HepG2 (cell line): Measurements from ENCODE around the gene MARS1. TPM values are rescaled to one million over a fixed set of nuclear protein-coding genes. Genes with fewer than 3 reads are reported as not detected.

Experiments used
- CBX1 ChIP-seq: IDR thresholded peaks from one replicate; pipeline ENCODE4 v1.6.1; 2016; ENCODE audit warnings: antibody characterized with exemption, low read depth
- GATAD2A ChIP-seq: IDR thresholded peaks from 2 replicates; pipeline ENCODE4 v1.6.1; 2016
- HOXD1 ChIP-seq: sonication (generic); formaldehyde crosslinking; IDR thresholded peaks from 2 replicates; pipeline ENCODE4 v1.5.0; 2020; ENCODE audit warnings: missing genetic modification reagents
- KDM1A ChIP-seq: IDR thresholded peaks from 2 replicates; pipeline ENCODE4 v1.6.1; 2016; ENCODE audit warnings: missing compliant biosample characterization
- NFYC ChIP-seq: IDR thresholded peaks from 2 replicates; pipeline ENCODE4 v1.6.1; 2016; ENCODE audit warnings: missing genetic modification reagents, missing compliant biosample characterization
- TSC22D2 ChIP-seq: sonication (generic); formaldehyde crosslinking; IDR thresholded peaks from 2 replicates; pipeline ENCODE4 v1.5.1; 2020; ENCODE audit warnings: missing genetic modification reagents, mild to moderate bottlenecking, borderline replicate concordance
- ZFP36L2 ChIP-seq: sonication (generic); formaldehyde crosslinking; IDR thresholded peaks from 2 replicates; pipeline ENCODE4 v1.4.0; 2020; ENCODE audit warnings: missing genetic modification reagents
- ZFP90 ChIP-seq: sonication (generic); formaldehyde crosslinking; IDR thresholded peaks from 2 replicates; pipeline ENCODE4 v1.8.0; 2022; ENCODE audit warnings: missing genetic modification reagents, mild to moderate bottlenecking, inconsistent platforms, borderline replicate concordance
- ZKSCAN1 ChIP-seq: fragments of 150-350 bp; IDR thresholded peaks from 2 replicates; pipeline ENCODE4 v1.6.1; 2014; ENCODE audit warnings: low read length
- ZNF253 ChIP-seq: sonication (generic); formaldehyde crosslinking; IDR thresholded peaks from 2 replicates; pipeline ENCODE4 v1.8.0; 2022; ENCODE audit warnings: mild to moderate bottlenecking, missing genetic modification reagents, borderline replicate concordance
- ZNF616 ChIP-seq: sonication (generic); formaldehyde crosslinking; IDR thresholded peaks from 2 replicates; pipeline ENCODE4 v1.5.0; 2020; ENCODE audit warnings: low read depth, mild to moderate bottlenecking, missing genetic modification reagents
- ZSCAN22 ChIP-seq: sonication (generic); formaldehyde crosslinking; IDR thresholded peaks from 2 replicates; pipeline ENCODE4 v1.4.0; 2020; ENCODE audit warnings: mild to moderate bottlenecking, missing genetic modification reagents
- polyA plus RNA-seq, 8 experiments: library from polyadenylated mRNA; depleted of rRNA in 3 of 8; stranded (reverse) in 7 of 8; unstranded in 1 of 8; fragments of >200 nt; fragmentation: Illumina TruSeq in 4 of 8; extraction: Trizol in 4 of 8; gene quantifications; 2 replicates each; pipeline versions ENCODE4 v1.2.1 to v1.2.3, GENCODE V29; 2011 to 2016; ENCODE audit warnings: low read depth in 4 of 8, missing spikeins in 1 of 8, mixed read lengths in 1 of 8; ENCODE audit not compliant: insufficient read depth in 1 of 8
- total RNA-seq, 5 experiments: library from RNA; depleted of rRNA; stranded (reverse); fragments of >200 nt; fragmentation: Illumina TruSeq; extraction: Trizol; gene quantifications; 2 replicates each; pipeline ENCODE4 v1.2.3, GENCODE V29; 2016; ENCODE audit warnings: low read depth in 1 of 5
- TF ChIP-seq, protein P1 (sequence below): fragments of 450-650 bp; IDR thresholded peaks from 2 replicates; pipeline ENCODE4 v1.6.1; 2016
- TF ChIP-seq, protein P2 (sequence below): sonication (generic); formaldehyde crosslinking; IDR thresholded peaks from 2 replicates; pipeline ENCODE4 v1.4.0; 2020; ENCODE audit warnings: missing genetic modification reagents, borderline replicate concordance
- TF ChIP-seq, protein P3 (sequence below), 2 experiments: sonication (generic) in 1 of 2; formaldehyde crosslinking in 1 of 2; IDR thresholded peaks; 2 replicates each; pipeline versions ENCODE4 v1.5.1 to v1.6.1; 2011 to 2020; ENCODE audit warnings: borderline replicate concordance in 1 of 2, low read depth in 1 of 2, low read length in 1 of 2, mild to moderate bottlenecking in 1 of 2, missing genetic modification reagents in 1 of 2, moderate library complexity in 1 of 2
- TF ChIP-seq, protein P4 (sequence below): sonication (generic); formaldehyde crosslinking; IDR thresholded peaks from 2 replicates; pipeline ENCODE4 v1.5.1; 2020; ENCODE audit warnings: missing genetic modification reagents, mild to moderate bottlenecking, borderline replicate concordance
- TF ChIP-seq, protein P5 (sequence below): sonication (generic); formaldehyde crosslinking; IDR thresholded peaks from 2 replicates; pipeline ENCODE4 v1.4.0; 2020; ENCODE audit warnings: missing genetic modification reagents
- TF ChIP-seq, protein P6 (sequence below): sonication (generic); formaldehyde crosslinking; IDR thresholded peaks from 2 replicates; pipeline ENCODE4 v1.8.1; 2023; ENCODE audit warnings: mild to moderate bottlenecking, inconsistent platforms, moderate library complexity, missing genetic modification reagents, borderline replicate concordance

MARS1 gene
- total and polyA plus RNA-seq, 2 of the 13 experiments (the other 11 are each of a cell fraction or from before 2014, with no cell fraction given): 115 to 181 TPM

- TF ChIP-seq CBX1 (no peak), ZFP90 (CRISPR knock-in tag) (peak; percentile 45; the same call in 1 of the 2 replicates), ZSCAN22 (CRISPR knock-in tag) (no peak), ZFP36L2 (CRISPR knock-in tag) (0 out of 2 replicates have a peak, but pooled peaks have one; percentile 88), TSC22D2 (CRISPR knock-in tag) (peak; percentile 59; the same call in 1 of the 2 replicates), KDM1A (no peak), ZNF616 (CRISPR knock-in tag) (no peak), NFYC (CRISPR knock-in tag) (peak; percentile 89), ZKSCAN1 (no peak; the same call in 1 of the 2 replicates), GATAD2A (peak; percentile 37; the same call in 1 of the 2 replicates), HOXD1 (no peak; the same call in 1 of the 2 replicates), ZNF253 (no peak)
- TF ChIP-seq, protein P1, sequence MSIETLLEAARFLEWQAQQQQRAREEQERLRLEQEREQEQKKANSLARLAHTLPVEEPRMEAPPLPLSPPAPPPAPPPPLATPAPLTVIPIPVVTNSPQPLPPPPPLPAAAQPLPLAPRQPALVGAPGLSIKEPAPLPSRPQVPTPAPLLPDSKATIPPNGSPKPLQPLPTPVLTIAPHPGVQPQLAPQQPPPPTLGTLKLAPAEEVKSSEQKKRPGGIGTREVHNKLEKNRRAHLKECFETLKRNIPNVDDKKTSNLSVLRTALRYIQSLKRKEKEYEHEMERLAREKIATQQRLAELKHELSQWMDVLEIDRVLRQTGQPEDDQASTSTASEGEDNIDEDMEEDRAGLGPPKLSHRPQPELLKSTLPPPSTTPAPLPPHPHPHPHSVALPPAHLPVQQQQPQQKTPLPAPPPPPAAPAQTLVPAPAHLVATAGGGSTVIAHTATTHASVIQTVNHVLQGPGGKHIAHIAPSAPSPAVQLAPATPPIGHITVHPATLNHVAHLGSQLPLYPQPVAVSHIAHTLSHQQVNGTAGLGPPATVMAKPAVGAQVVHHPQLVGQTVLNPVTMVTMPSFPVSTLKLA: peak; percentile 71
- TF ChIP-seq, protein P2, sequence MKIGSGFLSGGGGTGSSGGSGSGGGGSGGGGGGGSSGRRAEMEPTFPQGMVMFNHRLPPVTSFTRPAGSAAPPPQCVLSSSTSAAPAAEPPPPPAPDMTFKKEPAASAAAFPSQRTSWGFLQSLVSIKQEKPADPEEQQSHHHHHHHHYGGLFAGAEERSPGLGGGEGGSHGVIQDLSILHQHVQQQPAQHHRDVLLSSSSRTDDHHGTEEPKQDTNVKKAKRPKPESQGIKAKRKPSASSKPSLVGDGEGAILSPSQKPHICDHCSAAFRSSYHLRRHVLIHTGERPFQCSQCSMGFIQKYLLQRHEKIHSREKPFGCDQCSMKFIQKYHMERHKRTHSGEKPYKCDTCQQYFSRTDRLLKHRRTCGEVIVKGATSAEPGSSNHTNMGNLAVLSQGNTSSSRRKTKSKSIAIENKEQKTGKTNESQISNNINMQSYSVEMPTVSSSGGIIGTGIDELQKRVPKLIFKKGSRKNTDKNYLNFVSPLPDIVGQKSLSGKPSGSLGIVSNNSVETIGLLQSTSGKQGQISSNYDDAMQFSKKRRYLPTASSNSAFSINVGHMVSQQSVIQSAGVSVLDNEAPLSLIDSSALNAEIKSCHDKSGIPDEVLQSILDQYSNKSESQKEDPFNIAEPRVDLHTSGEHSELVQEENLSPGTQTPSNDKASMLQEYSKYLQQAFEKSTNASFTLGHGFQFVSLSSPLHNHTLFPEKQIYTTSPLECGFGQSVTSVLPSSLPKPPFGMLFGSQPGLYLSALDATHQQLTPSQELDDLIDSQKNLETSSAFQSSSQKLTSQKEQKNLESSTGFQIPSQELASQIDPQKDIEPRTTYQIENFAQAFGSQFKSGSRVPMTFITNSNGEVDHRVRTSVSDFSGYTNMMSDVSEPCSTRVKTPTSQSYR (CRISPR knock-in tag): peak; percentile 8; the same call in 1 of the 2 replicates
- TF ChIP-seq, protein P3, sequence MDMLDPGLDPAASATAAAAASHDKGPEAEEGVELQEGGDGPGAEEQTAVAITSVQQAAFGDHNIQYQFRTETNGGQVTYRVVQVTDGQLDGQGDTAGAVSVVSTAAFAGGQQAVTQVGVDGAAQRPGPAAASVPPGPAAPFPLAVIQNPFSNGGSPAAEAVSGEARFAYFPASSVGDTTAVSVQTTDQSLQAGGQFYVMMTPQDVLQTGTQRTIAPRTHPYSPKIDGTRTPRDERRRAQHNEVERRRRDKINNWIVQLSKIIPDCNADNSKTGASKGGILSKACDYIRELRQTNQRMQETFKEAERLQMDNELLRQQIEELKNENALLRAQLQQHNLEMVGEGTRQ (IDR thresholded peaks at IDR 0.05; ENCODE audit: low read depth, low read length): no peak
- TF ChIP-seq, protein P3 (CRISPR knock-in tag; IDR thresholded peaks at IDR 0.05; ENCODE audit: borderline replicate concordance): peak; percentile 52; the same call in 1 of the 2 replicates
- TF ChIP-seq, protein P4, sequence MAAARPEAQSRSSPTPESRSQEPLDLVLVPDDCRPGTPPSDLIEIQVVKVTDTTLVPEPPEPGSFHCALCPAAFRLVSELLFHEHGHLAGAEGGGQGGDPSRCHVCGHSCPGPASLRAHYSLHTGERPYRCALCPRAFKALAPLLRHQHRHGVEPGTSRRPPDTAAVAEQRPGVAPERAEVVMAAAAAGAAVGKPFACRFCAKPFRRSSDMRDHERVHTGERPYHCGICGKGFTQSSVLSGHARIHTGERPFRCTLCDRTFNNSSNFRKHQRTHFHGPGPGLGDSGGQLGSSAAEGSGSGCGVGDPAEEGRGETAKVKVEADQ: no peak; the same call in 1 of the 2 replicates
- TF ChIP-seq, protein P5, sequence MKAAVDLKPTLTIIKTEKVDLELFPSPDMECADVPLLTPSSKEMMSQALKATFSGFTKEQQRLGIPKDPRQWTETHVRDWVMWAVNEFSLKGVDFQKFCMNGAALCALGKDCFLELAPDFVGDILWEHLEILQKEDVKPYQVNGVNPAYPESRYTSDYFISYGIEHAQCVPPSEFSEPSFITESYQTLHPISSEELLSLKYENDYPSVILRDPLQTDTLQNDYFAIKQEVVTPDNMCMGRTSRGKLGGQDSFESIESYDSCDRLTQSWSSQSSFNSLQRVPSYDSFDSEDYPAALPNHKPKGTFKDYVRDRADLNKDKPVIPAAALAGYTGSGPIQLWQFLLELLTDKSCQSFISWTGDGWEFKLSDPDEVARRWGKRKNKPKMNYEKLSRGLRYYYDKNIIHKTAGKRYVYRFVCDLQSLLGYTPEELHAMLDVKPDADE (CRISPR knock-in tag): no peak
- TF ChIP-seq, protein P6, sequence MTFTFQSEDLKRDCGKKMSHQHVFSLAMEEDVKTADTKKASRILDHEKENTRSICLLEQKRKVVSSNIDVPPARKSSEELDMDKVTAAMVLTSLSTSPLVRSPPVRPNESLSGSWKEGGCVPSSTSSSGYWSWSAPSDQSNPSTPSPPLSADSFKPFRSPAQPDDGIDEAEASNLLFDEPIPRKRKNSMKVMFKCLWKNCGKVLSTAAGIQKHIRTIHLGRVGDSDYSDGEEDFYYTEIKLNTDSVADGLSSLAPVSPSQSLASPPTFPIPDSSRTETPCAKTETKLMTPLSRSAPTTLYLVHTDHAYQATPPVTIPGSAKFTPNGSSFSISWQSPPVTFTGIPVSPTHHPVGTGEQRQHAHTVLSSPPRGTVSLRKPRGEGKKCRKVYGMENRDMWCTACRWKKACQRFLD (CRISPR knock-in tag): peak; percentile 68; the same call in 1 of the 2 replicates
Measured at GRCh38 chr12:57520053-57520818, 32.4 kb downstream of the MARS1 start, which contains the start of gene DDIT3 (continued).
